AG10803 (cell line): ENCODE data around the gene FAM120AOS.

ENCODE experiments used
- DNase-seq: peaks from one replicate; pipeline ENCODE4 v3.0.0; 2010; ENCODE audit warnings: low read depth
- H3K4me3 ChIP-seq: 2 replicates; pipeline ENCODE4 v1.5.1; 2011; ENCODE audit warnings: mild to moderate bottlenecking, low read length, control low read depth
- TF ChIP-seq, protein P1 (sequence below): conservative IDR thresholded peaks from 2 replicates; pipeline ENCODE4 v1.5.1; 2011; ENCODE audit warnings: mild to moderate bottlenecking, low read length, control low read depth, inconsistent platforms

Gene FAM120AOS

DNA sequence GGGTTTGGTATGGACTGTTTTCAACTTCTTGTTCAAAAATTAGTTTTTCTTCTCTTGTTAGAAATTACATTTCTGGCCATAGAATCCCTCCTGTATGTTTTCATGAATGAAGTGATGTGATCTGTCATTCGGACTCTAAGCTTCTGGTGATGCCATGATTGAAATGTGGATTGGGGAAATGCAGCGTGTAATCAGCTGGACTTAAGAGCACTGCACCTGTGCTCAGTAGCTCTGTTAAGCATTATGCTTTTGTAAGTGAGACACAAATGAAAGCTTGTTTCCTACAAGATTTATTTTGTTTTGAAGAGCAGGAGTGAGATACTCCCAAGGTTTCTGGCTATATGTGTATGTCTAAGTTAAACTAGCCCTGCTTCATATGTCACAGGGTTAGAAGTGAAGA is 24.0 kb upstream of the FAM120AOS start:
- no peak overlapping the region for H3K4me3 ChIP-seq
- no peak for DNase-seq
- TF ChIP-seq, protein P1, sequence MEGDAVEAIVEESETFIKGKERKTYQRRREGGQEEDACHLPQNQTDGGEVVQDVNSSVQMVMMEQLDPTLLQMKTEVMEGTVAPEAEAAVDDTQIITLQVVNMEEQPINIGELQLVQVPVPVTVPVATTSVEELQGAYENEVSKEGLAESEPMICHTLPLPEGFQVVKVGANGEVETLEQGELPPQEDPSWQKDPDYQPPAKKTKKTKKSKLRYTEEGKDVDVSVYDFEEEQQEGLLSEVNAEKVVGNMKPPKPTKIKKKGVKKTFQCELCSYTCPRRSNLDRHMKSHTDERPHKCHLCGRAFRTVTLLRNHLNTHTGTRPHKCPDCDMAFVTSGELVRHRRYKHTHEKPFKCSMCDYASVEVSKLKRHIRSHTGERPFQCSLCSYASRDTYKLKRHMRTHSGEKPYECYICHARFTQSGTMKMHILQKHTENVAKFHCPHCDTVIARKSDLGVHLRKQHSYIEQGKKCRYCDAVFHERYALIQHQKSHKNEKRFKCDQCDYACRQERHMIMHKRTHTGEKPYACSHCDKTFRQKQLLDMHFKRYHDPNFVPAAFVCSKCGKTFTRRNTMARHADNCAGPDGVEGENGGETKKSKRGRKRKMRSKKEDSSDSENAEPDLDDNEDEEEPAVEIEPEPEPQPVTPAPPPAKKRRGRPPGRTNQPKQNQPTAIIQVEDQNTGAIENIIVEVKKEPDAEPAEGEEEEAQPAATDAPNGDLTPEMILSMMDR: no peak

DNA sequence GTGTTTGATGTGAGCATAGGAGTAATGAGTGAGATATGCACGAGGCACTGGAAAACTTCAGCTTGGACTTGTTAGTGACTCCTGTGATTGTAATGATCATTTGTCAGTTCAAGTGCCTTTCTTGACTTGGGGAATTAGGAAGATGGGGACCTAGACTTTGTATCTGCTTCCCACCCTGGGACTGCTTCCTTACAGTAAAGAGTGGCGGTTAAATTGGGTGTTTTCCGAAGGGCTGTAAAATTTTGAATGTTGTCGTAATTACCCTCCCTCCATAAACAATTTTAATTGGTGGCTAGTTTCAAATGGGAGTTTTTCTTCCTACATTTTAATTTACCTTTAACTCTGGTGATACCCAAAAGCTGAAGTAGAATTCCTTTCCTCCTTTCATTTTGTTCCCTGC is 23.5 kb upstream of the FAM120AOS start:
- no peak overlapping the region for H3K4me3 ChIP-seq
- no peak for DNase-seq
- TF ChIP-seq, protein P1: no peak

DNA sequence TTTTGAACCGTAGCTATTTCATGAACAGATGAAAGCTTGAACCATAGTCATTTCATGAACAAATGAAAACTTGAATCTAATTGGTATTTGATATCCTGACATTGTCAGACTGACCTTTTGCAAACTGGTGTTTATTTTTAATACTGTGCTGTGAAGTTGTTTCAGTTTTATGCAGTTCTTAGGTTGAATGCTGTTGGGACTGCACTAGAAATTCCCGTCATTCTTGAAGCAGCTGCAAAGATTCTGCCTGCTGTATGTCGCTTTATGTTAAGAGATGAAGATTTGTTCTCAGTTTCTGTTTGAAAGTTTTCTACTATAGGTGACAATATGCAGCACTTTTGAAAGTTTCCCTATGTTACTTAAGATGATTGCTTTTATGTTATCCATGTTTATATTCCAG is 22.5 kb upstream of the FAM120AOS start:
- H3K4me3 ChIP-seq: no peak overlapping the region
- DNase-seq: no peak
- TF ChIP-seq, protein P1: no peak

DNA sequence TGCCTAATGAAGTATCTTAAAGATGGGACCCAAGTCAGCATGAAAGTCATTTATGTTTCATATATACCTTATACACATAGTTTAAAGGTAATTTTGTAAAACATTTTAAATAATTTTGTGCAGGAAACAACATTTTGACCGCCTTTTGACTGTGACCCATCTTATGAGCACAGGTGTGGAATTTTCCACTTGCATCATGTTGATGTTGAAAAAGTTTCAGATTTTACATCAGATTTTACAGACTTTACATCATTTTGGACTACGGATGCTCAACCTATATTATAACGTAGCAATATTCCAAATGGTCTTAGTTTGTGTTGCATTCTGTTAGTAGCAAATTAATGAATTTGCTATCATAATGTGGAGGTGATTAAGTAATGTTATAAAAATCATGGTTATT is 21.7 kb upstream of the FAM120AOS start:
- H3K4me3 ChIP-seq: no peak overlapping the region
- DNase-seq: no peak
- TF ChIP-seq, protein P1: no peak

DNA sequence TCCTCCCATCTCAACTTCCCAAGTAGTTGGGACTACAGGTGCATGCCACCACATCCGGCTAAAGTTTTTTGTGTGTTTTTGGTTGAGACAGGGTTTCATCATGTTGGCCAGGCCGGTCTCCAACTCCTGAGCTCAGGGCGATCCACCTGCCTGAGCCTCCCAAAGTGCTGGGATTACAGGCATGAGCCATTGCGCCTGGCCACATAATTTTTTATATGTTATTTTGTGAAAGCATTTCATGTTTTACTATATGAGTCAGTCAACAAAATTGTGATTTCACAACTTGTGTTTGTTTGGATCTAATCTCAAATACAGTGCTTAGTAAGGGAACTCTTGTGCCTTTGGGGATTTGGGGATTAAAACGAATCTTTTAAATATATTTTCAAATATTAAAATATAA is 20.0 kb upstream of the FAM120AOS start:
- TF ChIP-seq, protein P1: no peak
- DNase-seq: peak; percentile 64

DNA sequence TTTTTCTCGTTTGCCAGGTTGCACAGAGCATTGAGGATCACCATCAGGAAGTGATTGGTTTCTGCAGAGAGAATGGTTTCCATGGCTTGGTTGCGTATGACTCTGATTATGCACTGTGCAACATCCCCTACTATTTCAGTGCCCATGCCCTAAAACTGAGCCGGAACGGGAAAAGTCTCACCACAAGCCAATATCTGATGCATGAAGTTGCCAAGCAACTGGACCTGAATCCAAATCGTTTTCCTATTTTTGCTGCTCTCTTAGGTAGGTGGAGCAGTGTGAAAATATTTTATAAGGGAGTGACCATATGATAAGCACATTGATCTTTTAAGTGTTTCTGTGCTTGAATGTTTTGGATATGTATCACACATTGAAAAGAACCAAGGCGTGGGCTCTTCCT is 17.7 kb upstream of the FAM120AOS start:
- DNase-seq: peak; percentile 54
- TF ChIP-seq, protein P1: no peak
- no peak overlapping the region for H3K4me3 ChIP-seq

More for the DNA sequence above, 20.0 kb upstream of the FAM120AOS start:
- no peak overlapping the region for H3K4me3 ChIP-seq

GRCh38 chr9:93470391-93470790 is 17.0 kb upstream of the FAM120AOS start:
- no peak overlapping the region for H3K4me3 ChIP-seq
- no peak for DNase-seq
- TF ChIP-seq, protein P1: no peak
